Hepatocyte (in vitro differentiated cells): ENCODE measurements around the gene PNPT1. TPM values are rescaled to one million over a fixed set of nuclear protein-coding genes. Genes with fewer than 3 reads are reported as not detected.
A peak's percentile ranks its signal among the peaks of the same experiment; 100 is the strongest.
"Not testable (repeated sequence)": the region's sequence is repeated elsewhere in the genome, so short reads cannot be mapped to it uniquely, and the experiment has no call there.

Source experiments
- DNase-seq: peaks from one replicate; pipeline ENCODE4 v3.0.0-alpha.2; 2016; ENCODE audit warnings: low spot score
- H2AFZ ChIP-seq: fragments of 200-600 bp; sonication (generic); 2 replicates; pipeline ENCODE4 v1.6.0; 2016; ENCODE audit warnings: antibody characterized with exemption, mild to moderate bottlenecking
- H3K27ac ChIP-seq: fragments of 200-600 bp; sonication (generic); 2 replicates; pipeline ENCODE4 v1.5.1; 2016; ENCODE audit warnings: mild to moderate bottlenecking
- H3K27me3 ChIP-seq: fragments of 200-600 bp; sonication (generic); 2 replicates; pipeline ENCODE4 v1.6.1; 2016
- H3K36me3 ChIP-seq: fragments of 200-600 bp; sonication (generic); replicated peaks from 2 replicates; pipeline ENCODE4 v1.5.1; 2016; ENCODE audit warnings: low read depth; ENCODE audit not compliant: insufficient read depth
- H3K4me1 ChIP-seq: fragments of 200-600 bp; sonication (generic); 2 replicates; pipeline ENCODE4 v1.5.1; 2016; ENCODE audit warnings: mild to moderate bottlenecking, moderate library complexity; ENCODE audit not compliant: insufficient read depth
- H3K4me2 ChIP-seq: fragments of 200-600 bp; sonication (generic); 2 replicates; pipeline ENCODE4 v1.6.0; 2016
- H3K4me3 ChIP-seq: fragments of 200-600 bp; sonication (generic); 2 replicates; pipeline ENCODE4 v1.5.1; 2016; ENCODE audit warnings: mild to moderate bottlenecking
- H3K79me2 ChIP-seq: fragments of 200-600 bp; sonication (generic); 2 replicates; pipeline ENCODE4 v1.6.0; 2017; ENCODE audit warnings: mild to moderate bottlenecking
- H3K9me2 ChIP-seq: fragments of 200-600 bp; sonication (generic); replicated peaks from 2 replicates; pipeline ENCODE4 v1.6.0; 2017; ENCODE audit warnings: mild to moderate bottlenecking; ENCODE audit not compliant: insufficient read depth
- H3K9me3 ChIP-seq: fragments of 200-600 bp; sonication (generic); 2 replicates; pipeline ENCODE4 v1.5.1; 2016; ENCODE audit warnings: low read depth, mild to moderate bottlenecking
- H4K20me1 ChIP-seq: fragments of 200-600 bp; sonication (generic); 2 replicates; pipeline ENCODE4 v1.6.0; 2016; ENCODE audit warnings: mild to moderate bottlenecking; ENCODE audit not compliant: insufficient read depth, poor library complexity, severe bottlenecking
- EZH2 ChIP-seq: fragments of 200-600 bp; sonication (generic); IDR thresholded peaks from 2 replicates; pipeline ENCODE4 v1.6.1; 2016; ENCODE audit warnings: antibody characterized with exemption, mild to moderate bottlenecking, borderline replicate concordance
- EZH2phosphoT487 ChIP-seq: fragments of 200-600 bp; sonication (generic); IDR thresholded peaks from one replicate; pipeline ENCODE4 v1.6.1; 2018; ENCODE audit warnings: antibody characterized with exemption, mild to moderate bottlenecking, low read depth, moderate library complexity; ENCODE audit not compliant: unreplicated experiment, severe bottlenecking
- WGBS: methylation state at CpG from one replicate; pipeline ENCODE4 v1.1.6; 2016; ENCODE audit warnings: low lambda C conversion rate; ENCODE audit errors: missing lambda C conversion rate; 5-methylcytosine and 5-hydroxymethylcytosine counted together
- polyA plus RNA-seq: library from polyadenylated mRNA; unstranded; fragments of >200 nt; fragmentation: Nextera tagmentation; extraction: Ambion mirVana; gene quantifications from 2 replicates; pipeline ENCODE4 v1.2.1, GENCODE V29; 2016
- total RNA-seq: library from RNA; depleted of rRNA; stranded (reverse); fragments of >200 nt; gene quantifications from 2 replicates; pipeline ENCODE4 v1.2.3, GENCODE V29; 2014
- TF ChIP-seq, protein P1 (sequence below): fragments of 200-600 bp; sonication (generic); IDR thresholded peaks from 2 replicates; pipeline ENCODE4 v1.5.1; 2016; ENCODE audit warnings: antibody characterized with exemption, mild to moderate bottlenecking; ENCODE audit not compliant: poor library complexity

The PNPT1 gene
- total RNA-seq (23.7 and 27.9 TPM in 2 replicates), polyA plus RNA-seq (15.6 and 17.1 TPM in 2 replicates)

DNA sequence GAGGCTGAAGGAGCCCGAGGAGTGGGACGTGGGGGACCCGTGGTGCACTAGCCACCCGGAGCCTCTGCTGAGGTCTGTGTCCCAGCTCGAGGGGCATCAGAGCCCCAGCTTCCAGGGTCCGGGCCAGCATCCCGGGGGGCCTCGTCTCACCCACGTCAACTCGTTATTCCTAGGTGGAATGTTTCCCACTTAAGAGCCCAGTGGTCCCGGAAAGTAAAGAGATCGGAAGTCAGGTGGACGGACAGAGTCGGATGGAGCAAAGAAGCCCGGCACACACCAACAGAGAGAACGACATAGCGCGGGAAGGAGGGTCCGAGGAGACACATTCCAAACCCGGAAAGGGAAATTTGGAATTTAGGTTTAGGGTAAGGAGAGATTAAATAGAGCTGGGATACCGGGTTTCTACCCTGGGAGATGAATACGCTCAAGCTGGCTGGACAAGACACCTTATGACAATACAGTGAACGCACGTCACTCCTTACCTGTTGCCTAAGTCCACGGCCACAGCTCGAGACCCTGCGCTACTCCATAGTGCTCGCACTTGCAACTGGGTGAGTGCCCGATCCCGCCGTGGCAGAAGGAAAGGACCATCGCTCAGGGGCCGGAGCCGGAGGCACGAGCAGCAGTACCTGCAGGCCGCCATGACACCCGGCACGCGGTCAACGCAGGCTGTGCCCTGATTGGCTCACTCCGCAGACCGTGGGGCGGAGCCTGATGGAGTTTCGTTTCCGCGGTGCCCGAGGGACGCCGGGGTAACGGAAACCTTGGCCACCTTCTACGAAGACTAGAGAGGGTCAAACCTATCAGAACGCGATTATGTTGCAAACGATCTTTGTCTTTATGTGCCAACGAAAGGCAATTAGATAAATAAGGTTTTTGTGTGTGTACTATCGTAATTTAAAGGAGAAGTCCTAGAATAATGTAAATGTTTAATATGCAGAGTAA is at the start of gene PNPT1:
PNPT1 (minus strand) TSS at position 664 of the 945 bp plus-strand sequence; CDS start at position 643, 21 bp downstream.
- no peak for TF ChIP-seq EZH2phosphoT487
- no peak for TF ChIP-seq EZH2
- TF ChIP-seq, protein P1, sequence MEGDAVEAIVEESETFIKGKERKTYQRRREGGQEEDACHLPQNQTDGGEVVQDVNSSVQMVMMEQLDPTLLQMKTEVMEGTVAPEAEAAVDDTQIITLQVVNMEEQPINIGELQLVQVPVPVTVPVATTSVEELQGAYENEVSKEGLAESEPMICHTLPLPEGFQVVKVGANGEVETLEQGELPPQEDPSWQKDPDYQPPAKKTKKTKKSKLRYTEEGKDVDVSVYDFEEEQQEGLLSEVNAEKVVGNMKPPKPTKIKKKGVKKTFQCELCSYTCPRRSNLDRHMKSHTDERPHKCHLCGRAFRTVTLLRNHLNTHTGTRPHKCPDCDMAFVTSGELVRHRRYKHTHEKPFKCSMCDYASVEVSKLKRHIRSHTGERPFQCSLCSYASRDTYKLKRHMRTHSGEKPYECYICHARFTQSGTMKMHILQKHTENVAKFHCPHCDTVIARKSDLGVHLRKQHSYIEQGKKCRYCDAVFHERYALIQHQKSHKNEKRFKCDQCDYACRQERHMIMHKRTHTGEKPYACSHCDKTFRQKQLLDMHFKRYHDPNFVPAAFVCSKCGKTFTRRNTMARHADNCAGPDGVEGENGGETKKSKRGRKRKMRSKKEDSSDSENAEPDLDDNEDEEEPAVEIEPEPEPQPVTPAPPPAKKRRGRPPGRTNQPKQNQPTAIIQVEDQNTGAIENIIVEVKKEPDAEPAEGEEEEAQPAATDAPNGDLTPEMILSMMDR = no peak
- peak; percentile 96 for DNase-seq
- Histone ChIP-seq H2AFZ (peak within 1 kb of the TSS; percentile 79), H3K4me1 (peaks cover 3% of the 10 kb centered on the region), H3K4me2 (peak within 1 kb of the TSS; percentile 66), H3K4me3 (peak within 1 kb of the TSS; percentile 62), H3K27ac (peak within 1 kb of the TSS; percentile 54), H3K9me3 (no peaks in the 10 kb centered on the region), H3K79me2 (peaks cover 43% of the 10 kb centered on the region), H4K20me1 (no peaks in the 10 kb centered on the region), H3K36me3 (no peaks in the 10 kb centered on the region), H3K9me2 (no peaks in the 10 kb centered on the region), H3K27me3 (no peaks in the 10 kb centered on the region)
- WGBS = 2% methylated on average over 55 of the region's 56 CpGs

- no peak for DNase-seq
- WGBS = 86% methylated on average over 3 of the region's 3 CpGs
These were observed 49.4 kb upstream of the PNPT1 start for GRCh38 chr2:55742996-55743395.

GRCh38 chr2:55736019-55736536 is 42.4 kb upstream of the PNPT1 start:
- 95% methylated on average over 5 of the region's 5 CpGs for WGBS
- not testable (repeated sequence) for H4K20me1 ChIP-seq, H3K9me3 ChIP-seq, DNase-seq, H3K4me2 ChIP-seq, H3K27me3 ChIP-seq, H3K27ac ChIP-seq, H3K36me3 ChIP-seq, H2AFZ ChIP-seq, H3K9me2 ChIP-seq, H3K4me3 ChIP-seq, H3K79me2 ChIP-seq, H3K4me1 ChIP-seq

More at GRCh38 chr2:55742996-55743395, 49.4 kb upstream of the PNPT1 start:
- TF ChIP-seq EZH2phosphoT487 (no peak), EZH2 (no peak)
- TF ChIP-seq, protein P1 = no peak
- Histone ChIP-seq H3K27me3 (no peaks in the 10 kb centered on the region), H3K27ac (no peak overlapping the region), H3K79me2 (no peaks in the 10 kb centered on the region), H3K4me2 (no peak overlapping the region), H4K20me1 (no peaks in the 10 kb centered on the region), H3K4me1 (no peaks in the 10 kb centered on the region), H3K4me3 (no peak overlapping the region), H3K36me3 (no peaks in the 10 kb centered on the region), H3K9me3 (no peaks in the 10 kb centered on the region), H2AFZ (no peak overlapping the region), H3K9me2 (no peaks in the 10 kb centered on the region)

GRCh38 chr2:55734726-55735125 is 41.1 kb upstream of the PNPT1 start:
- Histone ChIP-seq H3K9me3 (no peaks in the 10 kb centered on the region), H4K20me1 (no peaks in the 10 kb centered on the region), H3K27me3 (no peaks in the 10 kb centered on the region), H3K27ac (no peak overlapping the region), H3K9me2 (no peaks in the 10 kb centered on the region), H3K4me1 (no peaks in the 10 kb centered on the region), H3K79me2 (no peaks in the 10 kb centered on the region), H2AFZ (no peak overlapping the region), H3K4me2 (no peak overlapping the region), H3K36me3 (no peaks in the 10 kb centered on the region), H3K4me3 (no peak overlapping the region)
- 91% methylated on average over 1 of the region's 1 CpG for WGBS
- DNase-seq = no peak
- no peak for TF ChIP-seq EZH2phosphoT487
- TF ChIP-seq, protein P1 = no peak
- TF ChIP-seq EZH2 = no peak
